NCI-H345 treated with DMSO at 0.1 percent for 48 hours (cell line): Measurements from ENCODE around the gene ETF1.
A peak's percentile ranks its signal among the peaks of the same experiment; 100 is the strongest.

Experiments used
- DNase-seq: peaks from one replicate; lab custom pipeline; 2025; ENCODE audit not compliant: unreplicated experiment; lab: John Stamatoyannopoulos, UW

ETF1 gene

DNA sequence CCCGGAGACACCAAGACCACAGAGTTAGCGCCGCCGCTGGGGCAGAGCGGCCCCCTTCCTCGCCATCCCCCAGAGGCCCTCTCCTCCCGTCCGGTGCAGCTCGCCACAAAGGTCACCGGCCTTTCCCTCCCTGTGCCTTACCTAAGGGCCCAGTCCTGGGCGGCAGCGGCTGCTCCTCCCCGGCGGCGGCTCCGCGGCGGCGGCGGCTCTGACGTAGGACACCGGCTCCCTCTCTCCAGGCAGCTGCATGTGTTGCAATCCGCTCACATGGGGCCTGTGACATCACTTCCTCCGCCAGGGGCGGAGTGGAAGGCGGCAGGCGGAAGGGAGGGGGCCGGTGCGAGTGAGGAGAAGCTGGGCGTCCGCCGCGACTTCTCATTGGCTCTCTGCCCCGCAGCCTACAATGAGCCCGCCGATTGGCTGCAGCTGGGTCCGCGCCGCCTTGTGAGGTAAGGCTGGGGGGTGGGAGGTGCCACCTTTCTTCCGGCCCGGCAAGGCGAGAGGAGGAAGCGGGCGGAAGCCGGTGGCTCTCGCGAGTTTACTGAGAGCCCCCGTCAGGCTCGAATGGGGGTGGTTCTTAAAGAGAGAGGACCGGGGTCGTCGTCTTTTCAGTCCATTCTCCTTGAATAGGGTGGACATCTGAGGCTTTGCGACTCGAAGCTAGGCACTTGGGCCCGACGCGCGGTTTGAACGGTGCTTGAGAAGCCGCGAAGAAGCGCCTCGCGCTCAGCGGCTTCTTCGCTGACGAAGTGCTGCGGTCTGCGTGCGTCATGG lies at the start of gene ETF1:
Gene ETF1 (minus strand): TSS at position 281 of the 774 bp plus-strand sequence. CDS start 318 bp downstream, outside the sequence.
- DNase-seq, result peak; percentile 98

DNA sequence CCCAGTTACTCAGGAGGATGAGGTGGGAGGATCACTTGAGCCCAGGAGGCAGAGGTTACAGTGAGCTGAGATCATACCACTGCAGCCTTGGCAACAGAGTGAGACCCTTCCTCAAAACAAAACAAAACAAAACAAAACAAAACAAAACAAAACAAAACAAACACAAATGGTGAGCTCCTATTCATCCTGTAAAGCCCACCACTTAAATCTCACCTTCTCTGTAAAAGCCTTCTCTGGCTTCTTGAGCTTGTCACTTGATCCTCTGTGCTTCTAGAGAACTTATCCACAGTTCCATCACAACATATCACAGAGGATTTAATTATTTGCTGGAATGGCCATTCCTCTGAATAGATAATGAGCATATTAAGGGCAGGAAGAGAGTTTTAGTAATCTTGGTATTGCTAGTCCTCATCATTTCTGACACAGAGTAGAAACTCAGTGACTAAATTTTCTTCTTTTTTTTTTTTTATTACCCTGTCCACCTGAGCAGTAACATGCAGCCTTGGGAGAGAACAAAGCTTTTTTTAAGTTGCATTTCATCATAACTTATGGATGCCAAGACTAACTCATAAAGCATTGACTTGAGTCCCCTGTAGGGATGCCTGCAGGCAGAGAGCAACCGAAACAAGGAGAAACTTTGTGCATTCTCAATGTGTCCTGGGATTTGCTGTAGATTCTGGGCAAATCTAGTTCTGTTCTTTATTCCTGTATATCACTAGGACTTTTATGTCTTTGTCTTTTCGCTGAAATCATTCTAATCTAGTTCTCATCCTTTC lies 45.2 kb upstream of the ETF1 start:
- no peak for DNase-seq

DNA sequence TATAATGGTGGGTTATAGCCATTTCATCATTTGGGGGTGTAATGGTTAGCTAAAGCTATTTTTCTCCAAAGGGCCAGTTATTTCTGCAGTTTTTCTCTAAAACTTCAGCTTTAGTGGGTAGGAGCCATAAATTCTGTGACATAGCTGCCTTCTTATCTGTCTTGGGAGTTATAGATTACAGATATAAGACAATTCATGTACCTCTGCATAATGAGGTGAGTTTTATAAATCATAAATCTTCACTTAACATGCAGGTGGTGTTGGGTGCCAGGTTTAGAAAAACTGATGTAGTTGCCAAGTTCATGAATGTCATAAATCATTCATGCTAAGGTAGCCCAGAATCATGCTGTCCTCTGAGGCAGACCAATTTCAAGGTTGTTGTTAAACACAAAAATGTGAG lies 42.1 kb upstream of the ETF1 start:
- no peak for DNase-seq

DNA sequence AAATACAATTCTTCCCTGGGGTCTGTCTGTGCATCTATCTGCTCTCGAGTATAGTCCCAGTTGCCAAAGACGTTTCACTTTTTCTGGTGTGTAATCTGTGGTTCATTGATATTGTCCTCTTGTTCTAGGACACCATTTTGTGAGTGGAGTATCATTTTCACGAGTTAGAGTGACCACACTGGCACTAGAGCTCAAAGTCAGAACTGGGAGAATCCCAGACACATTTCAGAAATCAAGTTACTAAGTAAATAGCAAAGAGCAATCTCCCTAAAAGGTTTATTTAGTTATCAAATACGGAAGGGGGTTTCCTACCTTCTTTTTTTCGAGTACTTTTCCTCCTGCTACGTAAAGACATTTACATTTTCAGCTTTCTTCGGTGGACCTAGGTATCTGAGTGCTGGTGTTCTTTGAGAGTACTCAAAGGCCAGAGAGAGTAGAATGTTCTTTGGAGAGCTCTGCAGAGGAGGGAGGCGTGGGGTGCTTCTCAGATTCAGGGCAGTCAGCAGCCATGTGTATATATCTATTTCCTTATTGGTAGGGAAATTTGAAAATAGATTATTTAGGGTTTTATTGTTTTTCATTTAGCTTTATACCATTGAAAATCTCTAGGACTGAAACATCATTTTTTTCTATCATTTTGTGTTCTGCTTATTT lies 41.1 kb upstream of the ETF1 start:
- no peak for DNase-seq

DNA sequence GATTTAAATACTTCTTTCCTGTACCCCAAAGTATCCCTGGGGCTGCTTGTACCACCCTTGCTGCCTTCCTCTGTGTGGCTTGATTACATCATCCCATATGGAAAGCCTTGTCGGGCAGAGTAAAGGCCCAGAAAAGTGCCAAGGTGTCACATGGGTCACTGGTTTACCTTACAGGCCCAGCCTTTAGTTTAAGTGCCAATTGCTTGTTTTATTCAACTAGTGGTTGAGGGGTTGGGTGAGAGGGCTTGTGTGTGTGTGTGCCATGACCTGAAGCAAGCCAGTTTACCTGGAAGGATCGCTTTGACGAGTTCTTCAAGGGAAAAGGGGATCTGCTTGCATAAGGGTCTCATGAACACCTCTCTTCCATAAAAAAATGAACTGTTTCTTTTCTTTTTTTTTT lies 39.9 kb upstream of the ETF1 start:
- DNase-seq, result no peak

DNA sequence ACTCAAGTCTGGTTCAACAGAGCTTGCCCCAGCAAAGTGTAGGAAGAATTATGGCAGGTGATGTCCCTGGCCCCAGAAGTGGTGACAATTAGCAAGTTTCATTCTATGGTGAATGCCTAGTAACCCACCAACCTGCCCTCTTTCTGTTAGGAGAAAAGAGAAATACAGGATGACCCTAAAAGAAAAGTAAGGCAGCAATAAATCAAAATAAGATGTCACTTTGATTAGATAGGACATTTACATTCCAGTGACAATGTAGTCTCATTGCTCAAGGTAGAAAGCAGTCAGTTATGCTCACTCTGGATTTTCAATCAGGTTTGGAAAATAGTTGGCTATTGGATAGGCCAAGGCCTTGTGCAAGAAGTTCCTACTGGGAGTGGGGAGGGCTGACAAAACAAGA lies 37.7 kb upstream of the ETF1 start:
- no peak for DNase-seq

DNA sequence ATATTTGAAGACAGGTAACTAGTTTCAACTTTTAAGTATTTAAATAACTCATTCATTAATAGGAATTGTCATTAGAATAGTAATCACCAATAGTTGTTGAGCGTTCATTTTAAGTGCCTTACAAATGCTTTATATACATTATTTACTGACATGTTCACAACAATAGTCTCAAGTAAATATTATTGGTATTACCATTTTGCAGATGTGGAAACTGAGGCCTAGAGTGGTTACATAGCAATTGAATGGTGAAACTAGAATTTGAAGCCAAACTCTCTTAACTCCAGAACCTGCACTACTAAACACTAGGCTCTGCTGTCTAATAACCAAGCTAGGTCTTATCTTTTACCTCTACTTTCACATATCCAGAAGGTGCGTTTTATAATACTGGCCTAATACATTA lies 37.0 kb upstream of the ETF1 start:
- no peak for DNase-seq

DNA sequence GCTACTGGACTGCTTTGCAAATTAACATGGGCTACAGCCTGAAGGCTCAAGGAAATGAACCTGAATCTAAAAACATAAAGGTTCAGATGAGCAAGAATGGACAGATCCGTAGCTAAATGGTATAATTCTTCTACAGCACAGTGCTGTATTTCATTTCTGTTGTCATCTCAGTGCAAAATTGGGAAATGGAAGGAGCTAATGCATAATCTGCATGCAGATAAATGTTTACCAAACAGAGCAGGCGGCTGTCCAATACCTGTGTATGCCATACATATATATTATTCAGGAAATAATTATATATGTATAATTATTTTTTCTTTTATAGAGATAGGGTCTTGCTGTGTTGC lies 36.5 kb upstream of the ETF1 start:
- no peak for DNase-seq

DNA sequence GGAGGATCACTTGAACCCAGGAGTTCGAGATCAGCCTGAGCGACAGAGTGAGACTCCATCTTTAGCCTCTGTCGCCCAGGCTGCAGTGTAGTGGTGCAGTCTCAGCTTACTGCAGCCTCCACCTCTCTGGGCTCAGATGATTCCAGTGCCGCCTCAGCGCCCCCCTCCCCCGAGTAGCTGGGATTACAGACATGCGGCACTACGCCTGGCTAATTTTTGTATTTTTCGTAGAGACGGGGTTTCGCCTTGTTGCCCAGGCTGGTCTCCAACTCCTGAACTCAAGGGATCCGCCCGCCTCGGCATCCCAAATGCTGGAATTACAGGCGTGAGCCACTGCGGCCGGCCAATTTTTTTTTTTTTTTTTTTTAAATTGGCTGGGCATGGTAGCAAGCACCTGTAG lies 34.4 kb upstream of the ETF1 start:
- no peak for DNase-seq

DNA sequence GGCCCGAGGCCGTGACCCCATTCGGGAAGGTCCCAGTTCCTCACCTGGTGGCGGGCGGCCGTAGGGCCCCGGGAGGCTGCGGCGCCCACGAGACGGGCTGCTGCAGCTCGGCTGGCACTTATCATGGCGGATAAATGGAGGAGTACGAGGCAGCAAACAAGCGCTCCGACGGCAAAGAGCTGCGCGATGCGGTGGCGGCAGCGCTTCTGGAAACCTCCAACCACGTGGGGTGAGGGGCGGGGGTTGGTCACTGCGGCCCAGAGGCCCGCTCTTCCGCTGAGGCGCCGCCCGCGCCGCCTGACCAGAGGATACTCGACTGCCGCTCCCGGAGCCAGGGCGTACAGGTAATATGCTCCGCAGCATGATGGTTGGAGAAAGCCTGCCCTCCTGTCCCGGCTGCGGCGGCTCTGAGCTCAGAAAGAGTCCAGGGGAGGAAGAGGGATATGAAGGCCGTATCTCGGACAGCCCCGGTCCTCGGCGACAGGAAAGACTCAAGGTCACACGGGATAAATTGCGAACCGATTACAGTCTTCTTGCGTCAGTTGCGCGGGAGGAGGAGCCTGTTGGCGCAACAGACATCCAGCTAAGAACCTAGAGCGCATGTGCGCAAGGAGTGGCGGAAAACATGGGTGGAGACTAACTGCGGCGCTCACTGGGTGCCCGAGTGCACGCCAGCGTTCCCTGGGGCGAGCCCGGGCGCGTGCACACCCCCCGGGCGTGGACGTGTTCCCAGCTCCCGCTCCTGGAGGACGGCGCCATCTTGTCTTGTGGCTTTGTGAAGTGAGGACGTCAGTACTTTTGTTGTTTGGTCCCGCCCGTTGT lies 32.4 kb upstream of the ETF1 start, which contains the start of gene HSPA9:
Gene HSPA9 (minus strand): TSS at position 208 of the 822 bp plus-strand sequence. CDS start 83 bp downstream, at position 125.
- DNase-seq, result peak; percentile 99

DNA sequence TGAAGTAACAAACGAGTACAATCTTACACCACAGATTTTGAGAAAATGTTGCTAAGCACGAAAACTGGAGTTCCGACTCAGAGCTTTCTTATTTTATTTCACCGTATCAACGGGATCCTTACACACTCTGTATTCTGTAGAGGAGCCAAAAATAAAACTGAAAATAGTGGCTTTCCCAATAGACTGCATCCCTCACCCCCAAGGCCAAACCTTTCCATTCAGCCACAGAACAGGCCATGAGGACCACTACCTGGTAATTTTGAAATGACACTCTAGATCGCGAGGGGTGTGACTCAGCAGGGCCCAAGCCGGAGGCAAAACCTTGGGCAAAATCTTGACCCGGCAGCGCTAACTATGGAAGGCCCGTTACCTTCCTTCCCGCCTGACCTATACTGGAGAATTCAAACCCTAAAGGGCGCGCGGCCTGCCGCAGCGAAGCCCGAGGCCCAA lies 31.7 kb upstream of the ETF1 start:
- DNase-seq, result no peak

DNA sequence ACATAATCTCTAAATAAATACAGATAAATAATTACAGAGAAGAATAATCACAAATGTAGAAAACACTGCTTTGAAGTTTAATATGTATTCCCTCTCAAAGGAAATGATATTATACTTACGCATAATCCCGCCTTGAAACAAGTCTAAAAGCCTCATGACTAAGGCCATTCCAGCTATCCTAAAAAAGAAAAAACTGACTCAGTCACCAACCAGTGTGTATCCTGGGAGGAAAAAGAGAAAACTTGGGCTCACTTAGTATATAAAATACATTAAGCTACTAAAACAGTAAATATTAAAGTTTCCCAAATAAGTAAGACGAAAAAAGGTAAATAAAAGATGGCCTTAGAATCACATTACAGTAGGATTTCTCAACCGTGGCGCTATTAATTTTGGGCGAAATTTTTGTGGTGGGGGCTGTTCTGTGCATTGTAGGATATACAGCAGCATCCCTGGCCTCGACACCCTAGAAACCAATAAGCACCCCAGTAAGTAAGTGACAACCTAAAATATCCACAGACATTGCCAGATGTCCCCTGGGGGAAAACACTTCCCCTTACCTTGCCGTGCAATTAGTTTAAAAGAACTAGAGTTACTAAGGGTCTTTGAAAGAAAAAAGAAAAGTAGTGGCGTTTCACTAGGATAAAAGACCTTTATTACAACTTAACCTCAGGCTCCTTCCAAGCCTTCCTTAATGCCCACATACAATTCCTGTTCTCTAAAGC lies 31.1 kb upstream of the ETF1 start:
- DNase-seq, result no peak

DNA sequence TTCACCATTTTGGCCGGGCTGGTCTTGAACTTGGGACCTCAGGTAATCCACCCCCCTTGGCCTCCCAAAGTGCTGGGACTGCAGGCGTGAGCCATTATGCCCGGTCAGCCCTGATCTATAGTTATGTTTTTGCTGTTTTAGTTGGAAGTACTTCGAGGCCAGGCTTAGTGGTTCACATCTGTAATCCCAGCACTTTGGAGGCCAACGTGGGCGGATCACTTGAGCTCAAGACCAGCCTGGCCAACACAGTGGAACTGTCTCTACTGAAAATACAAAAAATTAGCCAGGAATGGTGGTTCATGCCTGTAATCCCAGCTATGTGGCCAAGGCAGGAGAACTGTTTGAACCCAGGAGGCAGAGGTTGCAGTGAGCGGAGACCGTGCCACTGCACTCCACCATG lies 30.2 kb upstream of the ETF1 start:
- DNase-seq, result no peak

DNA sequence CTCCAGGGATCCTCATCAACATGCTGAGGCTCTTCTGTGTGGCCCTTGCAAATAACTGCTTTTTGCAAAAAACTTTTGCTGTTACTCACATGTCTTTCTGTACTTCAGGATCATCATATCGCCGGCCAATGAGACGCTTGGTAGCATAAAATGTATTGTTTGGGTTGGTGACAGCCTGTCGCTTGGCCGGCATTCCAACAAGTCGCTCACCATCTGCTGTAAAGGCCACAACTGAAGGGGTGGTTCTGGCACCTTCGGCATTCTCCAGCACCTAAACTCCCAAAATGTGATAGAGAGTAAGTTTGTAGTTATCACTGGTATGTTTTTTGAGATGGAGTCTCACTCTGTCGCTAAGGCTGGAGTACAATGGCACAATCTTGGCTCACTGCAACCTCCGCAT lies 27.8 kb upstream of the ETF1 start:
- no peak for DNase-seq

DNA sequence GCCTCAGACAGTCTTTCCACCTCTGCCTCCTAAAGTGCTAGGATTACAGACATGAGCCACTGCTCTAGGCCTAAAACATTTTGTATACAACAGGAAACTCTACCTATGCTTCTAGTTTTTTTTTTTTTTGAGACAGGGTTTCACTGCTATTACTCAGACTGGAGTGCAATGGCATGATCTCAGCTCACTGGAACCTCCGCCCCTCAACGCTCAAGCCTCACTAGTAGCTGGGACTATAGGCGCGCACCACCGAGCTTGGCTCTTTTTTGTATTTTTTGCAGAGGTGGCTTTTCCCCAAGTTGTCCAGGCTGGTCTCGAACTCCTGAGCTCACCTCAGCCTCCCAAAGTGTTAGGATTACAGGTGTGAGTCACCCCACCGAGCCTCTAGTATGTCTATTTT lies 26.7 kb upstream of the ETF1 start:
- no peak for DNase-seq

DNA sequence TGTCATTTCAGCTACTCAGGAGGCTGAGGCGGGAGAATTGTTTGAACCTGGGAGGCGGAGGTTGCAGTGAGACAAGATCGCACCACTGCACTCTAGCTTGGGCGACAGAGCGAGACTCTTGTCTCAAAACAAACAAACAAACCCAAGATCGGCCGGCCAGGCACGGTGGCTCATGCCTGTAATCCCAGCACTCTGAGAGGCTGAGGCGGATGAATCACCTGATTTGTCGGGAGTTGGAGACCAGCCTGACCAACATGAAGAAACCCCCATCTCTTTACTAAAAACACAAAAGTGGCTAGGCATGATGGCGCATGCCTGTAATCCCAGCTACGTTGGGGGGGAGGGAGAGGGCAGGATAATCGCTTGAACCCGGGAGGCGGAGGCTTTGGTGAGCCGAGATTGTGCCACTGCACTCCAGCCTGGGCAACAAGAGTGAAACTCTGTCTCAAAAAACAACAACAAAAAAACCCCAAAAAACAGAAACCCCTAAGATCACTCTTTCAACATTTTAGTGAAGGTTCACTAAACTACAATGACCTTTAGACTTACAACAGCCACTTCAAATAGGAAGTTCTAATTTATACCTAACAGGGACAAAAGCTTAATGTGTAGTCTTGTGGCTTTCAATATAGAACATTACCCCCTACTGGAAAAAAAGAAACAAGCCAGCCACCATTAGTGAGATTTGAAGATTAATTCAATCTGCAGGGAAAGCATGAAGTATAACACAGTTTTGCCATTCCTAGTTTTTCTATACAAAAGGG lies 25.2 kb upstream of the ETF1 start:
- DNase-seq, result no peak

DNA sequence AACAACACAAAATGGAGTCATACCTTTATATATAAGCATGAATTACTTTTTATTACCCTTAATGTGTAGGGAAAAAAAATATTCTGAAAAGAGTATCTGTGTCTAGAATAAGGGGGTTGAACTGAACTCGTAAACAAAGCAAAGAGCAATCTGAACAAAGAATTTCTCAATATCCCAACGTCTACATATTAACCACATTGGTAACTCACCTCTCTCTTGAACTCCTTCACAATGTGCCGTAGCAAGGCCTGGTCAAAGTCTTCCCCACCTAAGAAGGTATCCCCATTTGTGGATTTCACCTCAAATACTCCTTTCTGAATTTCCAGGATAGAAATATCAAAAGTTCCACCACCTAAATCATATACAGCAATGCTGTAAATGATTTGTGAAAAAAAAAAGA lies 23.8 kb upstream of the ETF1 start:
- no peak for DNase-seq

DNA sequence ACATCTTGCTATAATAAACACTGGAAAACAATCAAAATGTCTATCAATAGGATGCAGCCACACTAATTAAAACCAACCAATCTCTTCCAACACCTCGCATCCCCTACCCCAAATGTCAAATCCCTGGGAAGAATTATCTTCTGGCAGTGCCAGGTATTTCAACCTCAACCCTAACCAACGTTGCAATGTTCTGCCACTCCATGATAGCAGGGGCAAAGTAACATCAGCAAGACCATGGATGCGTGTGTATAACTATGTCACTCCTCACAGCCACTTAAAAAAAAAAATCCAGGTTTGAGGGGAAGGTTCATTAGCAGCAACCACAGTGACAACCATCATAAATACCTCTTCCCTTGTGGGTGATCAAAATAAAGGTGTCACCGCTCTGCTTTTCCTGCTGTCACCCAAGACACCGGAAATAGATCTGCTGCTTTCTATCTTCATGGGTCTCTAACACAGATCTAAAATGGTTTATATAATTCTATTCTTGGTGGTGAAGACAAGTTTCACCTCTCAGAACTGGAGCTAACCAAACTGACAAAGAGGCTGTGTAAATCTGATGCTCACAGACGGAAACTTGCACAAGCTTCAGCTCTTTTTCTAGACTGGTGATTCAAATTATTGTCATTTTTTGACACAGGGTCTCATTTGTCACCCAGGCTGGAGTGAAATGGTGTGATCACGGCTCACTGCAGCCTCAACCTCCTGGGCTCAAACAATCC lies 22.2 kb upstream of the ETF1 start:
- no peak for DNase-seq

DNA sequence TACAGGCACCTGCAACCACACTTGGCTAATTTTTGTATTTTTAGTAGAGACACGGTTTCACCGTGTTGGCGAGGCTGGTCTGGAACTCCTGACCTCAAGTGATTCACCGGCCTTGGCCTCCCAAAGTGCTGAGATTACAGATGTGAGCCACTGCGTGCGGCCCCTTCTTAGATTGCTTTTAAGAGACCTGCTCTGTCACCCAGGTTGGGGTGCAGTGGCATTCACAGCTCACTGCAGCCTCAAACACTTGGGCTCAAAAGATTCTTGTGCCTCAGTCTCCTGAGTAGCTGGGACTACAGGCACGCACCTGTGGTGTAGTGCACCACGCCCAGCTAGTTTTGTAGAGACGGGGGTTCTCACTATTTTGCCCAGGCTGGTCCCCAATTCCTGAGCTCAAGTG lies 21.2 kb upstream of the ETF1 start:
- no peak for DNase-seq
